Measurements from ENCODE around the gene TDRD15.
"Not testable (repeated sequence)": the region's sequence is repeated elsewhere in the genome, so short reads cannot be mapped to it uniquely, and the experiment has no call there.

TDRD15 gene

DNA sequence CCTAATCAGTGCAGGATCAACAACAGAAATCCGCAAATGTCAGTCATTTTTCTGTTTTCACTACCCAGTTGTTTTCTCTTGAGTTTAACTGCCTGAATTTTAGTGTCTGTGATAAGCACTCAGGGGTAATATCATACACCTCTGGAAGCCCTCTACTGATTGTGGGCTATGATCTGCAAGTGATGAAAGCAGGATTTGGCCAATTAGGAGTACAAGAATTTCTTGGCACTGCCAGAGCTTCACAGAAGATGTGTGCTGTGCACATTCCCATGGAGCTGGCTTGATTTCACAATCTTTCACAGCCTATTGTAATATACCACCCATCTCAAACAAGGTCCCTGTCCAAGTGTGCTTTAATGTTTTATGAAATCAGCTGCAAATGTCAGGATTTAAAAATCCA is 27.3 kb upstream of the TDRD15 start:
- DNase-seq (ENCODE audit: low read depth): no peak

DNA sequence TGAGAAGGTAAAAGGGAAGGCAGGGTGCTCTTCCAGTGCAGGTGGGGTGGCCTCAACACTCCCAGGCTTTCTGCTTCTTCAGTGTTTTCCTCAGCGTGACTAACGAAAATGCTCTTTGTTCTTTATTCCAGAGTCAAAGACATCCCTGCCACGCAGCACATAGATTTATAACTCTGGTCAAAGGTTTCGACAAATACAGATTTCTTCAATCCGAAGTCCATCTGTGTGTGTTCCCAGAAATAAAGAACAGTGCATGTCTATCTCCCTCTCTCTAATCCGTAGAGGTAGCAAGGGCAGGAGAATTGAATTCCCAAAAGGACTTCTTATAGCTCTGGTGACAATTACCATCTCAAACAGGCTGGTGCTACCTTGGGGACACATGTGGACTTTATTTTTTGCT is 26.4 kb upstream of the TDRD15 start:
- H3K4me3 ChIP-seq (ENCODE audit: low read length): no peak overlapping the region
- no peak for DNase-seq (ENCODE audit: low read depth)
- TF ChIP-seq, protein P1, sequence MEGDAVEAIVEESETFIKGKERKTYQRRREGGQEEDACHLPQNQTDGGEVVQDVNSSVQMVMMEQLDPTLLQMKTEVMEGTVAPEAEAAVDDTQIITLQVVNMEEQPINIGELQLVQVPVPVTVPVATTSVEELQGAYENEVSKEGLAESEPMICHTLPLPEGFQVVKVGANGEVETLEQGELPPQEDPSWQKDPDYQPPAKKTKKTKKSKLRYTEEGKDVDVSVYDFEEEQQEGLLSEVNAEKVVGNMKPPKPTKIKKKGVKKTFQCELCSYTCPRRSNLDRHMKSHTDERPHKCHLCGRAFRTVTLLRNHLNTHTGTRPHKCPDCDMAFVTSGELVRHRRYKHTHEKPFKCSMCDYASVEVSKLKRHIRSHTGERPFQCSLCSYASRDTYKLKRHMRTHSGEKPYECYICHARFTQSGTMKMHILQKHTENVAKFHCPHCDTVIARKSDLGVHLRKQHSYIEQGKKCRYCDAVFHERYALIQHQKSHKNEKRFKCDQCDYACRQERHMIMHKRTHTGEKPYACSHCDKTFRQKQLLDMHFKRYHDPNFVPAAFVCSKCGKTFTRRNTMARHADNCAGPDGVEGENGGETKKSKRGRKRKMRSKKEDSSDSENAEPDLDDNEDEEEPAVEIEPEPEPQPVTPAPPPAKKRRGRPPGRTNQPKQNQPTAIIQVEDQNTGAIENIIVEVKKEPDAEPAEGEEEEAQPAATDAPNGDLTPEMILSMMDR (conservative IDR thresholded peaks at IDR 0.05; ENCODE audit: low read length): no peak

More for the DNA sequence above, 27.3 kb upstream of the TDRD15 start:
- TF ChIP-seq, protein P1 (conservative IDR thresholded peaks at IDR 0.05; ENCODE audit: low read length): no peak
- H3K4me3 ChIP-seq (ENCODE audit: low read length): no peak overlapping the region

DNA sequence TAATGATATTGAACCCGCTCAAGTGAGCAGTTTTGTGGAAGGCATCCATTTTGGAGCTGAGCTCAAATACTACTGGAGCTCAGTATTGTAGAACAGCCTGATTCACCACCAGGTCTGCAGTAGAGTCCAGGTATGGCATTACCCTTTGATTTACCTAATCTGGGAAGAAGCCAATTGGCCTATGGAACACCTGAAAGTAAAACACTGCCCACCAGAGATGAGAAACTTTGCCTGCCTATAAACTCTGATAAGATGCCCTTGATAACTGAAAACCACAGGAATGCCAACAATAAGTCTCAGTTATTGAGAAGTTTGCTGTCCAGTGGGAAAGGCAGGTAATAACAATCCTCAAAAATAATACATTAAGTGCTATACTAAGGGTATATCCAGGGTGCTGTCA is 25.5 kb upstream of the TDRD15 start:
- H3K4me3 ChIP-seq (ENCODE audit: low read length): no peak overlapping the region
- TF ChIP-seq, protein P1 (conservative IDR thresholded peaks at IDR 0.05; ENCODE audit: low read length): no peak
- DNase-seq (ENCODE audit: low read depth): no peak

DNA sequence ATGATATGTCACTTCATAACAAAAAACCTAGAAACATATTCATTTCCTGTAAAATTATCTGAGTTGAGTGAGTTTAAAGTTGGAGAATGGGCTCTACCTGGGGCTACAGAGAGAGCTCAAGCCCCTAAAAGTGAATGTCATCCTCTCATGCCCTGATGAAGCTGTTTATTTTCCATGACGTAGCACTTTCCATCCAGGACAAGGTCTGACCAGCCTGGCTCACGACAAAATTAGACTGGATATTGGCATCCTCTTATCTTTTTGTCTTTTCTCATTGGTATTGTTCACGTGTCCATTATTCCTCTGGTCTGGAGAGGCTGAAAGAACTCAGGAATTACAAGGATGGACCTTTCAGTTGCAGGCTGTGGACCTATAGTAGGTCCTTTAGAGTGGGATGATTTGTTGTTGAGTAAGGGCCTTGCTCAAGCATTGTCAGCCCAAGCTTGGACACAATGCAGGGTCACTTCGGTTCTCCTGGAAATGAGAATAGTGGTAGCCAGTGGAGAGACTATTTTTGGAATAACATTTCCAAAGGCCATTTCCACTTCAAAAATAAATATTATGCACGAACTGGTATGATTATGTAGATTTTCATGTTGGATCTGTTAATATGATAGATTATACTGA is 24.4 kb upstream of the TDRD15 start:
- no peak for DNase-seq (ENCODE audit: low read depth)
- H3K4me3 ChIP-seq (ENCODE audit: low read length): no peak overlapping the region
- TF ChIP-seq, protein P1 (conservative IDR thresholded peaks at IDR 0.05; ENCODE audit: low read length): no peak

DNA sequence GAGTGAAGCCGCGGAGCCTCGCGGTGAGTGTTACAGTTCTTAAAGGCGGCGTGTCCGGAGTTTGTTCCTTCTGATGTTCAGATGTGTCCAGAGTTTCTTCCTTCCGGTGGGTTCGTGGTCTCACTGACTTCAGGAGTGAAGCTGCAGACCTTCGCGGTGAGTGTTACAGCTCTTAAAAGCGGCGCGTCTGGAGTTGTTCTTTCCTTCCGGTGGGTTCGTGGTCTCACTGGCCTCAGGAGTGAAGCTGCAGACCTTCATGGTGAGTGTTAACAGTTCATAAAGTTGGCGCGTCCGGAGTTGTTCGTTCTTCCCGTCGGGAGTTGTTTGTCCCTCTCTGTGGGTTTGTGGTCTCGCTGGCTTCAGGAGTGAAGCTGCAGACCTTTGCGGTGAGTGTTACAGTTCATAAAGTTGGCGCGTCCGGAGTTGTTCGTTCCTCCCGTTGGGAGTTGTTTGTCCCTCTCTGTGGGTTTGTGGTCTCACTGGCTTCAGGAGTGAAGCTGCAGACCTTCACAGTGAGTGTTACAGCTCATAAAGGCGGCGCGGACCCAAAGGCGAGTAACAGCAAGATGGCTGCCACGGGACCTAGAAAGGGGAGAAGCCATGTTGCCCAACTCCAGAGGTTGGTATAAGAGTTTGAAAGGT is 22.1 kb upstream of the TDRD15 start:
- not testable (repeated sequence) for H3K4me3 ChIP-seq (ENCODE audit: low read length); DNase-seq (ENCODE audit: low read depth)

DNA sequence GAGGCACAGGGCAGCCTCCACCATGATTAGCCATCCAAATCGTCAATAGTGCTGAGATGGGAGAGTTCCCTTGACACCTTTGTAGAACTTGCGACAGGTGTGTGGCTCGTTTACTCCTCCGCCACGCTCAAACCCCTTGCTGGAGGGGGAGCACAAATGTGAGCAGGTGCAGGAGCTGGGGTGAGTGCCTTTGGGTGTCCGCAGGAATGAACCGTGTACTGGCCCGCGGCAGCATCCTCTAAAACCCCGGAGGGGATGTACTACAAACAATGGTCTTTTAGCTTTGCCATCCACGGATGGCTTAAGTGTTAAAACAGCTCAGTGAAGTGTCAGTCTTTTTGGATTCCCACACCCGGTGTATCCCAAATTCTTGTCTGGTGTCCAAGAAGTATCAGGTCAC is 21.4 kb upstream of the TDRD15 start:
- TF ChIP-seq, protein P1 (conservative IDR thresholded peaks at IDR 0.05; ENCODE audit: low read length): no peak
- H3K4me3 ChIP-seq (ENCODE audit: low read length): no peak overlapping the region
- DNase-seq (ENCODE audit: low read depth): no peak

DNA sequence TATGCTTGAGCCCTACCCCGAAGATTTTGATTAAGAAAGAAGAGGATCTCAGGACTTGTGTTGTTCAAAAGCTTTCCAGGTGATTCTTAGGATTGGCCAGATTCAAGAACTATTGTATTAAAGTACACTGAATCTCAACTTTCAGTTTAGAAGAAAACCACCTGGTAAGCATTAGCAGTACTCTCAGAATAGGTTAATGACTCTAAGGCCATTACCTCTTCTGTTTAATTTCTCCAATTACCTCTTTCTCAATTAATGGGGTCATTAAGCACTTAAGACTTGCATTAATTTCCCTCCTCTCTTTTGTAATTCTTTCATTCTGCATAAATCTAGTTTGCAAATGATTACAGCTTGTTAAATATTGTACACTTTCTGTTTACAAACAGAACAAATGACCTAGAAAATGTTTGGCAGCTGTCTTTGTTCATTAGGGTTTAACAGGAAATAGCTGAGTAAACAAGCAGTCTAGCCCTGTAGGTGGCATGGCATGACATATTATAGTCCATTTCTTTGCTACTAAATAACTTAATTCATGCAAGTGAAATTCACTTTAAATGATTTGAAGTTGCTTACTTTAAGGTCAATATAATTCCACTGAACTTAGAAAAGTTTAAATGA is 20.4 kb upstream of the TDRD15 start:
- H3K4me3 ChIP-seq (ENCODE audit: low read length): no peak overlapping the region
- no peak for DNase-seq (ENCODE audit: low read depth)
- TF ChIP-seq, protein P1 (conservative IDR thresholded peaks at IDR 0.05; ENCODE audit: low read length): no peak
